Neural progenitor cell (in vitro differentiated cells): ENCODE results near the gene ZBTB20. TPM values are rescaled to one million over a fixed set of nuclear protein-coding genes. Genes with fewer than 3 reads are reported as not detected.
A peak's percentile ranks its signal among the peaks of the same experiment; 100 is the strongest.

Experiments used
- DNase-seq: peaks from one replicate; pipeline ENCODE4 v3.0.0-alpha.2; 2016; ENCODE audit warnings: low spot score
- H2AFZ ChIP-seq: fragments of 200-600 bp; sonication (generic); replicated peaks from 2 replicates; pipeline ENCODE4 v1.6.1; 2016; ENCODE audit warnings: antibody characterized with exemption
- H3F3A ChIP-seq: fragments of 200-600 bp; sonication (generic); 2 replicates; pipeline ENCODE4 v1.6.1; 2016; ENCODE audit warnings: antibody characterized with exemption, low read depth
- H3K27ac ChIP-seq: fragments of 200-600 bp; sonication (generic); 2 replicates; pipeline ENCODE4 v1.5.1; 2016; ENCODE audit warnings: mild to moderate bottlenecking
- H3K27me3 ChIP-seq: fragments of 200-600 bp; sonication (generic); 2 replicates; pipeline ENCODE4 v1.6.1; 2016; ENCODE audit warnings: mild to moderate bottlenecking, moderate library complexity
- H3K36me3 ChIP-seq: fragments of 200-600 bp; sonication (generic); 2 replicates; pipeline ENCODE4 v1.5.1; 2016
- H3K4me1 ChIP-seq: fragments of 200-600 bp; sonication (generic); 2 replicates; pipeline ENCODE4 v1.6.1; 2016; ENCODE audit warnings: mixed run types
- H3K4me2 ChIP-seq: fragments of 200-600 bp; sonication (generic); 2 replicates; pipeline ENCODE4 v1.6.1; 2016
- H3K4me3 ChIP-seq: fragments of 200-600 bp; sonication (generic); 2 replicates; pipeline ENCODE4 v1.5.1; 2016
- H3K79me2 ChIP-seq: fragments of 200-600 bp; sonication (generic); 2 replicates; pipeline ENCODE4 v1.6.1; 2016; ENCODE audit warnings: low read depth
- H3K9ac ChIP-seq: fragments of 200-600 bp; sonication (generic); 2 replicates; pipeline ENCODE4 v1.6.1; 2016
- H3K9me3 ChIP-seq: fragments of 200-600 bp; sonication (generic); 2 replicates; pipeline ENCODE4 v1.5.1; 2016; ENCODE audit warnings: low read depth
- H4K20me1 ChIP-seq: fragments of 200-600 bp; sonication (generic); 2 replicates; pipeline ENCODE4 v1.6.1; 2016; ENCODE audit warnings: low read depth
- H3K27ac Mint-ChIP-seq: 3 replicates; pipeline ENCODE4 v1.8.0; 2021; ENCODE audit warnings: mixed read lengths
- H3K27me3 Mint-ChIP-seq: 2 replicates; pipeline ENCODE4 v1.8.0; 2022; ENCODE audit warnings: low read depth, mild to moderate bottlenecking, inconsistent platforms, moderate library complexity, mixed read lengths; ENCODE audit not compliant: insufficient read depth
- H3K36me3 Mint-ChIP-seq: 3 replicates; pipeline ENCODE4 v1.8.0; 2021; ENCODE audit warnings: mixed read lengths
- H3K4me1 Mint-ChIP-seq: 3 replicates; pipeline ENCODE4 v1.8.0; 2021; ENCODE audit warnings: mixed read lengths
- H3K4me3 Mint-ChIP-seq: 3 replicates; pipeline ENCODE4 v1.8.0; 2021; ENCODE audit warnings: mild to moderate bottlenecking, moderate library complexity, mixed read lengths
- H3K9me3 Mint-ChIP-seq: 3 replicates; pipeline ENCODE4 v1.8.0; 2020; ENCODE audit warnings: mixed read lengths
- EZH2 ChIP-seq: fragments of 200-600 bp; sonication (generic); IDR thresholded peaks from 2 replicates; pipeline ENCODE4 v1.6.1; 2017; ENCODE audit warnings: antibody characterized with exemption, mild to moderate bottlenecking, moderate library complexity
- EZH2phosphoT487 ChIP-seq: fragments of 200-600 bp; sonication (generic); IDR thresholded peaks from 2 replicates; pipeline ENCODE4 v1.6.1; 2017; ENCODE audit warnings: antibody characterized with exemption
- total RNA-seq: library from RNA; depleted of rRNA; stranded (reverse); fragments of >200 nt; gene quantifications from 2 replicates; pipeline ENCODE4 v1.2.3, GENCODE V29; 2015; ENCODE audit warnings: low replicate concordance
- TF ChIP-seq, protein P1 (sequence below): fragments of 200-600 bp; sonication (generic); IDR thresholded peaks from 2 replicates; pipeline ENCODE4 v1.5.1; 2017; ENCODE audit warnings: antibody characterized with exemption, mild to moderate bottlenecking

The ZBTB20 gene
- total RNA-seq, 1 donor from 2014 or later: 1.9 TPM

DNA sequence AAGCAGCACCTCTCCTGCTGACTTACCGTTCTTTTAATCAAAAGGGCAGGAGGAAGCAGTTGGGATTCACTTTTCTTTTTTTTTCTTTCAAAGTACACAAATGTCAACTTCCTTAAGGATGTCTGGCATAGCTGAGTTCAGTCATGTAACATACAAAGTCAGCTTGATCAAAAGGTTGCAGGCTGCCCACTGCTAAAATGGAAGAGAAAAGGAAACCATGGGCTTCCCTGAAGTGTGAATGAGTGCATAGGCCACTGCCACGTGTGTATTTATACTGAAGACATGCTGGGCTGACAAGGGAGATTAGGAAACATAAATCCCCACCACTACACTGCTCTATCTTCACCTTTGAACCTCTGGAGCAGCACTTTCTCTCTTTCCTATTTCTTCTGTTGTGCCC is 540.8 kb downstream of the ZBTB20 start:
- Mint-ChIP-seq H3K27me3 (no peaks in the 10 kb centered on the region), H3K27ac (peak overlapping the region; percentile 34), H3K4me3 (no peak overlapping the region), H3K4me1 (peaks cover 12% of the 10 kb centered on the region), H3K36me3 (no peaks in the 10 kb centered on the region), H3K9me3 (no peaks in the 10 kb centered on the region)
- H3K4me1 ChIP-seq: peaks cover 12% of the 10 kb centered on the region
- no peaks in the 10 kb centered on the region for H3K79me2 ChIP-seq
- H3K4me3 ChIP-seq: no peak overlapping the region
- H3K9me3 ChIP-seq: no peaks in the 10 kb centered on the region
- no peak overlapping the region for H3K4me2 ChIP-seq
- H3K27me3 ChIP-seq: no peaks in the 10 kb centered on the region
- no peak overlapping the region for H3K9ac ChIP-seq
- no peak for TF ChIP-seq EZH2
- TF ChIP-seq, protein P1, sequence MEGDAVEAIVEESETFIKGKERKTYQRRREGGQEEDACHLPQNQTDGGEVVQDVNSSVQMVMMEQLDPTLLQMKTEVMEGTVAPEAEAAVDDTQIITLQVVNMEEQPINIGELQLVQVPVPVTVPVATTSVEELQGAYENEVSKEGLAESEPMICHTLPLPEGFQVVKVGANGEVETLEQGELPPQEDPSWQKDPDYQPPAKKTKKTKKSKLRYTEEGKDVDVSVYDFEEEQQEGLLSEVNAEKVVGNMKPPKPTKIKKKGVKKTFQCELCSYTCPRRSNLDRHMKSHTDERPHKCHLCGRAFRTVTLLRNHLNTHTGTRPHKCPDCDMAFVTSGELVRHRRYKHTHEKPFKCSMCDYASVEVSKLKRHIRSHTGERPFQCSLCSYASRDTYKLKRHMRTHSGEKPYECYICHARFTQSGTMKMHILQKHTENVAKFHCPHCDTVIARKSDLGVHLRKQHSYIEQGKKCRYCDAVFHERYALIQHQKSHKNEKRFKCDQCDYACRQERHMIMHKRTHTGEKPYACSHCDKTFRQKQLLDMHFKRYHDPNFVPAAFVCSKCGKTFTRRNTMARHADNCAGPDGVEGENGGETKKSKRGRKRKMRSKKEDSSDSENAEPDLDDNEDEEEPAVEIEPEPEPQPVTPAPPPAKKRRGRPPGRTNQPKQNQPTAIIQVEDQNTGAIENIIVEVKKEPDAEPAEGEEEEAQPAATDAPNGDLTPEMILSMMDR: no peak
- TF ChIP-seq EZH2phosphoT487: no peak
- no peak overlapping the region for H3K27ac ChIP-seq
- peaks cover 9% of the 10 kb centered on the region for H3F3A ChIP-seq
- H2AFZ ChIP-seq: no peak overlapping the region
- DNase-seq: no peak
- no peaks in the 10 kb centered on the region for H4K20me1 ChIP-seq
- no peaks in the 10 kb centered on the region for H3K36me3 ChIP-seq

DNA sequence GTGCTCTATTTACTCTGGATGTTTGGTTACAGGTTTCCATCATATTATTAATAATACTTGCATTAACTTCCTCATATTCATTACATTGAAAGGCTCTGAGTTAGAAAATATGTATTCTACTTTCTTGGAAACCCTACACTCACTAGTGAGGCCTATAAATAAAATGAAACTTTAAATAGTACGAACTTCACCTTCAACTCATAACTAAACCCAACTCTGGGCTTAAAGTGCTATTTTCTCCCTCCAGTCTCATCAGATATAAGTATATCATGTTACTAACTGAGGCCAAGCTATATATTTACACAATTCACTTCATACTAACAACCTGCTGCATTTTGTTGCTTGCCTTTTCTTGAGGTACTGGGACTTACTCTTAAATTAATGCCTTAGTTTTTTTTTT is 546.5 kb downstream of the ZBTB20 start:
- Histone ChIP-seq H3K9me3 (no peaks in the 10 kb centered on the region), H3K4me1 (peaks cover under 1% of the 10 kb centered on the region), H3K27ac (no peak overlapping the region), H3K4me2 (no peak overlapping the region), H3K4me3 (no peak overlapping the region), H2AFZ (no peak overlapping the region), H3K27me3 (no peaks in the 10 kb centered on the region), H3K36me3 (no peaks in the 10 kb centered on the region), H3K79me2 (no peaks in the 10 kb centered on the region), H3F3A (peaks cover under 1% of the 10 kb centered on the region), H3K9ac (no peak overlapping the region), H4K20me1 (no peaks in the 10 kb centered on the region)
- peaks cover 2% of the 10 kb centered on the region for H3K4me1 Mint-ChIP-seq
- H3K27ac Mint-ChIP-seq: no peak overlapping the region
- H3K4me3 Mint-ChIP-seq: no peak overlapping the region
- H3K36me3 Mint-ChIP-seq: no peaks in the 10 kb centered on the region
- TF ChIP-seq, protein P1: no peak
- no peak for TF ChIP-seq EZH2
- no peak for TF ChIP-seq EZH2phosphoT487
- no peaks in the 10 kb centered on the region for H3K9me3 Mint-ChIP-seq
- DNase-seq: no peak
- no peaks in the 10 kb centered on the region for H3K27me3 Mint-ChIP-seq

DNA sequence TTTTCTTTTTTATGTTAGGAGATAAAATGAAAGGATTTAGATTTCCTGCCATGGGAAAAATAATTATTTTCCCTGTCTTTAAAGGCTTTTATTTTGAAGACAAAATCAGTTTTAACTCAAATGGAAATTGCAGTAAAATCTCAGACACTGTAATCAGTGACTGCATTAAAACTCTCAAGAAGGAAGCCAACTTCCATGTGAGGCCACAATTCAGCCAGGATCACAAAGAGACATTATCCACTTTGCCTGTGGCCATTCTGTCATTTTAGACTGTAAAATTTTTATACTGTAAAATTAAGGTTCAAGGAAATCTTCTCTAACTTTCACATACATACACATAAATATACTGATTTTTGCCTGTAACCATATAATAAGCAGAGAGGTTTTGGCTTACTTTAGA is 549.2 kb downstream of the ZBTB20 start:
- H3K4me3 ChIP-seq: no peak overlapping the region
- Mint-ChIP-seq H3K27ac (no peak overlapping the region), H3K4me3 (no peak overlapping the region), H3K27me3 (no peaks in the 10 kb centered on the region), H3K9me3 (no peaks in the 10 kb centered on the region), H3K36me3 (no peaks in the 10 kb centered on the region), H3K4me1 (no peaks in the 10 kb centered on the region)
- no peaks in the 10 kb centered on the region for H3K36me3 ChIP-seq
- no peak overlapping the region for H3K27ac ChIP-seq
- no peaks in the 10 kb centered on the region for H3F3A ChIP-seq
- H3K27me3 ChIP-seq: no peaks in the 10 kb centered on the region
- no peak overlapping the region for H2AFZ ChIP-seq
- TF ChIP-seq EZH2: no peak
- TF ChIP-seq, protein P1: no peak
- no peak for TF ChIP-seq EZH2phosphoT487
- H3K4me1 ChIP-seq: no peaks in the 10 kb centered on the region
- DNase-seq: no peak
- H3K4me2 ChIP-seq: no peak overlapping the region
- H3K79me2 ChIP-seq: no peaks in the 10 kb centered on the region
- H3K9me3 ChIP-seq: no peaks in the 10 kb centered on the region
- H3K9ac ChIP-seq: no peak overlapping the region
- H4K20me1 ChIP-seq: no peaks in the 10 kb centered on the region
